ENCODE results near the gene MFAP3L. TPM values are rescaled to one million over a fixed set of nuclear protein-coding genes. Genes with fewer than 3 reads are reported as not detected.
"Not testable (repeated sequence)": the region's sequence is repeated elsewhere in the genome, so short reads cannot be mapped to it uniquely, and the experiment has no call there.

Gene MFAP3L
- total RNA-seq, 1 donor from 2014 or later: 7.4 TPM

- no peak for TF ChIP-seq CTCF (conservative IDR thresholded peaks at IDR 0.05)
- DNase-seq (ENCODE audit: extremely low spot score, unreplicated experiment): no peak
- Mint-ChIP-seq H3K27ac (no peak overlapping the region), H3K9me3 (no peaks in the 10 kb centered on the region), H3K4me3 (no peak overlapping the region), H3K27me3 (no peaks in the 10 kb centered on the region), H3K36me3 (no peaks in the 10 kb centered on the region), H3K4me1 (ENCODE audit: unreplicated experiment) (peaks cover 5% of the 10 kb centered on the region)
Measured at GRCh38 chr4:169948271-169948670, 77.9 kb downstream of the MFAP3L start.

GRCh38 chr4:169945636-169946035 lies 80.6 kb downstream of the MFAP3L start:
- Mint-ChIP-seq H3K4me1 (ENCODE audit: unreplicated experiment) (peaks cover 5% of the 10 kb centered on the region), H3K36me3 (no peaks in the 10 kb centered on the region), H3K27ac (no peak overlapping the region), H3K27me3 (no peaks in the 10 kb centered on the region), H3K9me3 (no peaks in the 10 kb centered on the region), H3K4me3 (no peak overlapping the region)
- no peak for DNase-seq (ENCODE audit: extremely low spot score, unreplicated experiment)
- TF ChIP-seq CTCF (conservative IDR thresholded peaks at IDR 0.05): no peak

GRCh38 chr4:169943601-169944000 lies 82.6 kb downstream of the MFAP3L start:
- not testable (repeated sequence) for H3K9me3 Mint-ChIP-seq; DNase-seq (ENCODE audit: extremely low spot score, unreplicated experiment); H3K4me3 Mint-ChIP-seq; H3K36me3 Mint-ChIP-seq; H3K27me3 Mint-ChIP-seq; H3K4me1 Mint-ChIP-seq (ENCODE audit: unreplicated experiment); H3K27ac Mint-ChIP-seq

- Mint-ChIP-seq H3K4me3 (no peak overlapping the region), H3K36me3 (no peaks in the 10 kb centered on the region), H3K27me3 (no peaks in the 10 kb centered on the region), H3K9me3 (no peaks in the 10 kb centered on the region), H3K4me1 (ENCODE audit: unreplicated experiment) (peaks cover 5% of the 10 kb centered on the region), H3K27ac (no peak overlapping the region)
- no peak for TF ChIP-seq CTCF (conservative IDR thresholded peaks at IDR 0.05)
- DNase-seq (ENCODE audit: extremely low spot score, unreplicated experiment): no peak
Measured at GRCh38 chr4:169941141-169941540, 85.1 kb downstream of the MFAP3L start.

GRCh38 chr4:169940460-169940859 lies 85.7 kb downstream of the MFAP3L start:
- no peak for DNase-seq (ENCODE audit: extremely low spot score, unreplicated experiment)
- no peak overlapping the region for H3K4me3 Mint-ChIP-seq

More at GRCh38 chr4:169940460-169940859, 85.7 kb downstream of the MFAP3L start:
- H3K36me3 Mint-ChIP-seq: no peaks in the 10 kb centered on the region
- H3K27ac Mint-ChIP-seq: no peak overlapping the region
- no peaks in the 10 kb centered on the region for H3K9me3 Mint-ChIP-seq
- peak; percentile 41 for TF ChIP-seq CTCF (conservative IDR thresholded peaks at IDR 0.05)
- H3K27me3 Mint-ChIP-seq: no peaks in the 10 kb centered on the region
- H3K4me1 Mint-ChIP-seq (ENCODE audit: unreplicated experiment): peaks cover 5% of the 10 kb centered on the region

Other genes starting within 250 kb of the MFAP3L start
- gene AADAT, start 63.6 kb upstream of the MFAP3L start, total RNA-seq (ENCODE audit: low replicate concordance): 14.3 and 27.1 TPM in 2 replicates

Measured in type B pancreatic cell (in vitro differentiated cells).